ENCODE data around the gene GMNN.

GMNN gene

DNA sequence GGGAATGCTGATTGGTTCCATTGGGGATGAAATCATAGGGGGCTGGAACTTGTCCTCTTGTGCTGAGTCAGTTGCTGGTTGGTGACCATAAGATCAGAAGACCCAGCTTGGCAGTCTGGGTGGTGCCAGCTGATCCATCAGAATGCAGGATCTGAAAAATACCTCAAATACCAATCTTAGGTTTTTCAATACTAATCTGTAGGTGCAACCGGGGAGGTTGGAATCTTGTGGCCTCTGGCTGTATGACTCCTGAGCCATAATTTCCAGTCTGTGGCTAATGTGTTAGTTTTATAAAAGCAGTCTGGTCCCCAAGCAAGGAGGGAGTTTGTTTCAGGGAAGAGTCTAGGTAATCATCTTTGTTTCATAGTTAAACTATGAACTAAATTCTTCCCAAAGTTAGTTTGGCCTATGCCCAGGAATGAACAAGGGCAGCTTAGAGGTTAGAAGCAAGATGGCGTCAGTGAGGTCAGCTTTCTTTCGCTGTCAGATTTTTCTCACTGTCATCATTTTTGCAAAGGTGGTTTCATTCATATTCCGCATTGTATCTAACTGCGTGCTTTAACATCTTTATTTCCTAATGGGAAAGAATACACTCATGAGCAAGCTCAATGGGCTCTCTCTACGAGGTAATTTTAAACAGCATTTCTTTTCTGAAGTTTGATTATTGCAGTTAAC is 22.0 kb downstream of the GMNN start:
- DNase-seq (ENCODE audit: low read depth), result no peak
- no peak overlapping the region for H3K4me3 ChIP-seq (ENCODE audit: low read depth, low read length)
- TF ChIP-seq, protein P1, sequence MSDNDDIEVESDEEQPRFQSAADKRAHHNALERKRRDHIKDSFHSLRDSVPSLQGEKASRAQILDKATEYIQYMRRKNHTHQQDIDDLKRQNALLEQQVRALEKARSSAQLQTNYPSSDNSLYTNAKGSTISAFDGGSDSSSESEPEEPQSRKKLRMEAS (IDR thresholded peaks at IDR 0.05; ENCODE audit: low read depth, low read length), result no peak
- TF ChIP-seq MYC (IDR thresholded peaks at IDR 0.05; ENCODE audit: low read depth, low read length) (no peak), POLR2A (IDR thresholded peaks at IDR 0.05; ENCODE audit: extremely low read depth, insufficient read length) (no peak)
- TF ChIP-seq, protein P2, sequence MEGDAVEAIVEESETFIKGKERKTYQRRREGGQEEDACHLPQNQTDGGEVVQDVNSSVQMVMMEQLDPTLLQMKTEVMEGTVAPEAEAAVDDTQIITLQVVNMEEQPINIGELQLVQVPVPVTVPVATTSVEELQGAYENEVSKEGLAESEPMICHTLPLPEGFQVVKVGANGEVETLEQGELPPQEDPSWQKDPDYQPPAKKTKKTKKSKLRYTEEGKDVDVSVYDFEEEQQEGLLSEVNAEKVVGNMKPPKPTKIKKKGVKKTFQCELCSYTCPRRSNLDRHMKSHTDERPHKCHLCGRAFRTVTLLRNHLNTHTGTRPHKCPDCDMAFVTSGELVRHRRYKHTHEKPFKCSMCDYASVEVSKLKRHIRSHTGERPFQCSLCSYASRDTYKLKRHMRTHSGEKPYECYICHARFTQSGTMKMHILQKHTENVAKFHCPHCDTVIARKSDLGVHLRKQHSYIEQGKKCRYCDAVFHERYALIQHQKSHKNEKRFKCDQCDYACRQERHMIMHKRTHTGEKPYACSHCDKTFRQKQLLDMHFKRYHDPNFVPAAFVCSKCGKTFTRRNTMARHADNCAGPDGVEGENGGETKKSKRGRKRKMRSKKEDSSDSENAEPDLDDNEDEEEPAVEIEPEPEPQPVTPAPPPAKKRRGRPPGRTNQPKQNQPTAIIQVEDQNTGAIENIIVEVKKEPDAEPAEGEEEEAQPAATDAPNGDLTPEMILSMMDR (IDR thresholded peaks at IDR 0.05; ENCODE audit: low read depth, low read length), result no peak

DNA sequence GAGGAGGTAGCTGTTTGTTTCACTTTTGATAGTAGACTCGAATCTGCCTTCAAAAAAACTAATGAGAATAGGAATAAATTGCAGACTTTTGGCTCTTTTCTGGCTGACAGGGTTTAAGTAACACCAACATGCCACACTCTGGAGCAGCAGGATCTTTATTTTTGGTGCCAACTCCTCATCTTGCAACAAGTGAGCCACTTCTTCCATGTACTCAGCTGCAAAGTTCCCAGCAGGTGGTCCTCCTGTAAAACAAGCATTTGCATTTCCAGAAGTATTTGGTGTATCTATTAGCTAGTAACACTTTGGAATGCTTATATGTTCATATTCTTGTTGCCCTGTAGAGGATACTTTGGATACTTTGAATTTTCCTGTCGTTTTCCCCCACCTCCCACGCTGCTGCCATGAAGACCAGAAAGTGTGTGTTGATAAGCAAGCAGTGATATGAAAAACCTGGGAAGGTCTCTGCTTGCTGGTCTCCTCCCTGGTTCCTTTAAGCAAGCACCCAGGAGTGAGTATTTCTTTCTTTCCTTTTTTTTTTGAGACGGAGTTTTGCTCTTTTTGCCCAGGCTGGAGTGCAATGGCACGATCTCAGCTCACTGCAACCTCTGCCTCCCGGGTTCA is 23.0 kb downstream of the GMNN start:
- no peak for TF ChIP-seq POLR2A (IDR thresholded peaks at IDR 0.05; ENCODE audit: extremely low read depth, insufficient read length)
- TF ChIP-seq MYC (IDR thresholded peaks at IDR 0.05; ENCODE audit: low read depth, low read length), result no peak
- TF ChIP-seq, protein P1 (IDR thresholded peaks at IDR 0.05; ENCODE audit: low read depth, low read length), result no peak
- TF ChIP-seq, protein P2 (IDR thresholded peaks at IDR 0.05; ENCODE audit: low read depth, low read length), result no peak
- no peak for DNase-seq (ENCODE audit: low read depth)
- no peak overlapping the region for H3K4me3 ChIP-seq (ENCODE audit: low read depth, low read length)

DNA sequence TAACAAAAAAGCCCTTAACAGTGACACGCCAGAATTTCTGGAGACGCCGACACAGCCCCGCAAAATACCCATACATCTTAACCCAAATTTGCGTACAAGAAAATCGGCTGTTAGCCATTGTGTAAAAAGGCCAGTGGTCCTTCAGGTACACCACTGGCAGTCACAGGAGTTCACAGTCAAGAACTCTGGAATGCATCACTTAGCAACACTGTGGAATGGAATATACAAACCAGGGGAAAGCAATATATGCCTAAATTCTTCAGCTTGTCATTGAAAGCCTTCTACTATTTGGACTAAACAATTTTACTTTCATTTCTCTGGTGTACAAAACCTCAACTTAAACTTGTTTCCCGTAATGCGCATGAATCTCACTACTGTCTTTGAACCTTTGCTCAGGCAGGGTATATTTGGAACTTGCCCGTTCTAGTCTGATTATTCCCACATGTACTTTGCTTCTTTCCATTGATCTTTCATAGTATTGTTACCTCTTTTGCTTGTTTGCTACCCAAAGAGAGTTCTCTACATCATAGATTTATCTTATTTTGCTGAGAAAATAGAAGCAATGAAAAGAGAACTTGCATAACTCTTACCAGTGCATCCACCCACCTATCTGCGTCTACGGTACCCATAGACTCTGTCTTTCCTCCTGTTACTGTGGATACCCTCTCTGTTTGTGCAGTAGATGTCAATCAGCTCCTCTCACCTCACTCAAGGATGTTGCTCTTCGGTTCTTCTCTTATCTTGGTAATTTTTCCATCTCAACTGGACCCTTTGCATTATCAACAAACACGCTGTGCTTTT is 24.2 kb downstream of the GMNN start, which contains the start of gene ARMH2:
ARMH2 (minus strand) TSS at position 178 of the 801 bp plus-strand sequence; CDS start at position 118, 60 bp downstream.
- no peak within 1 kb of the TSS for H3K4me3 ChIP-seq (ENCODE audit: low read depth, low read length)
- DNase-seq (ENCODE audit: low read depth), result no peak
- TF ChIP-seq, protein P1 (IDR thresholded peaks at IDR 0.05; ENCODE audit: low read depth, low read length), result no peak
- no peak for TF ChIP-seq MYC (IDR thresholded peaks at IDR 0.05; ENCODE audit: low read depth, low read length)
- no peak for TF ChIP-seq POLR2A (IDR thresholded peaks at IDR 0.05; ENCODE audit: extremely low read depth, insufficient read length)
- TF ChIP-seq, protein P2 (IDR thresholded peaks at IDR 0.05; ENCODE audit: low read depth, low read length), result no peak

GRCh38 chr6:24799541-24799915 is 24.8 kb downstream of the GMNN start:
- TF ChIP-seq MYC (IDR thresholded peaks at IDR 0.05; ENCODE audit: low read depth, low read length) (no peak), POLR2A (IDR thresholded peaks at IDR 0.05; ENCODE audit: extremely low read depth, insufficient read length) (no peak)
- TF ChIP-seq, protein P1 (IDR thresholded peaks at IDR 0.05; ENCODE audit: low read depth, low read length), result no peak
- TF ChIP-seq, protein P2 (IDR thresholded peaks at IDR 0.05; ENCODE audit: low read depth, low read length), result no peak
- H3K4me3 ChIP-seq (ENCODE audit: low read depth, low read length), result no peak overlapping the region
- DNase-seq (ENCODE audit: low read depth), result no peak

DNA sequence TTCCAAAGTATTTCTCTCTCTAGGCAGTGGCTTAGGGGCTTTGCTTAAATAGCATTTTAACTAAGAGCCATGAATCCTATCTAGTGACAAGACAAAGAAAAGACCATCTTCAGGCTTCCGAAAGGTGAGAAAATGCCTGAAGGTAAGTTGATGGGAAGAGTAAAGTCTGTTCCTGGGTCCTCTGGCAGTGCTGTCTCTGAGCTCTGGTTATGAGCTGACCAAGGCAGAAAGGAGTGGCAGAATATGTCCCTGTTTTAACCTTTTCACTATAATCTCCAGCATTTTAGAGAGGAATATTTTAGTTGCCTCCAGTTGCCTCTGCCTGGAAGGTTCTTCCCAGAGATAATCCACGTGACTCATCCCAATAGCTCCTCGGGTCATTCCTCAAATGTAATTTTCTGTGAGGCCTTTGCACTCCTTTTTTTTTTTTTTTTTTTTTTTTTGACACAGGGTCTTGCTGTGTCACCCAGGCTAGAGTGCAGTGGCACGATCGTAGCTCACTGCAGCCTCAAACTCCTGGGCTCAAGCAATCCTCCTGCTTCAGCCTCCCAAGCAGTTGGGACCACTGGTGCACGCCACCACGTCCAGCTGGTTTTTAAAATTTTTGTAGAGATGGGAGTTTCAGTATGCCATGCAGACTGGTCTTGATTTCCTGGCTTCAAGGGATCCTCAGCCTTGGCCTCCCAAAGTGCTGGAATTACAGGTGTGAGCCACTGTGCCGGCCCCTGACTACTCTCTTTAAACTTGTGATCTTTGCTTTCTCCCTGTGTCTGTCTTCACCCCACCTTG is 27.7 kb downstream of the GMNN start:
- no peak for TF ChIP-seq MYC (IDR thresholded peaks at IDR 0.05; ENCODE audit: low read depth, low read length)
- no peak for TF ChIP-seq POLR2A (IDR thresholded peaks at IDR 0.05; ENCODE audit: extremely low read depth, insufficient read length)
- TF ChIP-seq, protein P1 (IDR thresholded peaks at IDR 0.05; ENCODE audit: low read depth, low read length), result no peak
- TF ChIP-seq, protein P2 (IDR thresholded peaks at IDR 0.05; ENCODE audit: low read depth, low read length), result no peak
- no peak overlapping the region for H3K4me3 ChIP-seq (ENCODE audit: low read depth, low read length)
- no peak for DNase-seq (ENCODE audit: low read depth)
